HG02642 (cell line): ENCODE data around the gene NDUFC1.

Source experiments
- ATAC-seq: cut with Tn5 transposase; IDR thresholded peaks from one replicate; pipeline ENCODE4 v1.9.1; 2021; ENCODE audit warnings: mild to moderate bottlenecking; ENCODE audit not compliant: unreplicated experiment, poor library complexity

The NDUFC1 gene

GRCh38 chr4:139300431-139301112 lies 1.7 kb downstream of the NDUFC1 start:
- peak; percentile 13 for ATAC-seq

GRCh38 chr4:139299536-139299935 lies 2.7 kb downstream of the NDUFC1 start:
- no peak for ATAC-seq

- ATAC-seq, result no peak
Observed at GRCh38 chr4:139297001-139297410, 5.3 kb downstream of the NDUFC1 start.

- no peak for ATAC-seq
Observed at GRCh38 chr4:139295942-139296299, 6.4 kb downstream of the NDUFC1 start.

- ATAC-seq, result peak; percentile 96
Observed at GRCh38 chr4:139295206-139295941, 6.9 kb downstream of the NDUFC1 start.

GRCh38 chr4:139286186-139286698 lies 16.0 kb downstream of the NDUFC1 start:
- ATAC-seq, result no peak

- ATAC-seq, result no peak
Observed at GRCh38 chr4:139282721-139283075, 19.6 kb downstream of the NDUFC1 start.

GRCh38 chr4:139282065-139282720 lies 20.1 kb downstream of the NDUFC1 start:
- ATAC-seq, result no peak

- peak; percentile 63 for ATAC-seq
Observed at GRCh38 chr4:139279760-139280620, 22.3 kb downstream of the NDUFC1 start, which contains the start of gene MGARP. MGARP (minus strand) TSS chr4:139280225; CDS start chr4:139280158, 67 bp downstream.

GRCh38 chr4:139278912-139279759 lies 23.1 kb downstream of the NDUFC1 start:
- peak; percentile 47 for ATAC-seq

GRCh38 chr4:139278485-139278884 lies 23.8 kb downstream of the NDUFC1 start:
- ATAC-seq, result no peak

GRCh38 chr4:139275281-139275735 lies 27.0 kb downstream of the NDUFC1 start:
- ATAC-seq, result no peak

GRCh38 chr4:139274790-139275189 lies 27.5 kb downstream of the NDUFC1 start:
- no peak for ATAC-seq

GRCh38 chr4:139273835-139274234 lies 28.4 kb downstream of the NDUFC1 start:
- ATAC-seq, result no peak

- no peak for ATAC-seq
Observed at GRCh38 chr4:139267301-139267700, 35.0 kb downstream of the NDUFC1 start.

- ATAC-seq, result peak; percentile 97
Observed at GRCh38 chr4:139266583-139267257, 35.6 kb downstream of the NDUFC1 start.

GRCh38 chr4:139266208-139266582 lies 36.1 kb downstream of the NDUFC1 start:
- ATAC-seq, result no peak

GRCh38 chr4:139265654-139266053 lies 36.6 kb downstream of the NDUFC1 start:
- ATAC-seq, result no peak

GRCh38 chr4:139256349-139256748 lies 45.9 kb downstream of the NDUFC1 start:
- ATAC-seq, result no peak
